VCaP (cell line): ENCODE results near the gene ABCC8.

Source experiments
- H3K27ac ChIP-seq: fragments of 450-650 bp; 2 replicates; pipeline ENCODE4 v1.5.1; 2017
- CTCF ChIP-seq: fragments of 450-650 bp; conservative IDR thresholded peaks from 2 replicates; pipeline ENCODE4 v1.5.1; 2017; ENCODE audit warnings: mild to moderate bottlenecking, moderate library complexity

The ABCC8 gene

GRCh38 chr11:17396598-17397310 is 79.9 kb downstream of the ABCC8 start:
- H3K27ac ChIP-seq = no peak overlapping the region
- TF ChIP-seq CTCF = no peak

GRCh38 chr11:17395978-17396377 is 80.7 kb downstream of the ABCC8 start:
- no peak overlapping the region for H3K27ac ChIP-seq
- TF ChIP-seq CTCF = no peak

GRCh38 chr11:17395554-17395961 is 81.1 kb downstream of the ABCC8 start:
- no peak overlapping the region for H3K27ac ChIP-seq
- TF ChIP-seq CTCF = no peak

GRCh38 chr11:17394743-17395390 is 81.8 kb downstream of the ABCC8 start:
- H3K27ac ChIP-seq = no peak overlapping the region
- TF ChIP-seq CTCF = no peak

- no peak for TF ChIP-seq CTCF
- H3K27ac ChIP-seq = no peak overlapping the region
These were observed 83.2 kb downstream of the ABCC8 start for GRCh38 chr11:17393472-17393871.

- no peak overlapping the region for H3K27ac ChIP-seq
- no peak for TF ChIP-seq CTCF
These were observed 83.8 kb downstream of the ABCC8 start for GRCh38 chr11:17392872-17393271.

GRCh38 chr11:17391493-17392355 is 84.9 kb downstream of the ABCC8 start:
- no peak for TF ChIP-seq CTCF
- H3K27ac ChIP-seq = no peak overlapping the region
